ENCODE results near the gene XPC.

The XPC gene

DNA sequence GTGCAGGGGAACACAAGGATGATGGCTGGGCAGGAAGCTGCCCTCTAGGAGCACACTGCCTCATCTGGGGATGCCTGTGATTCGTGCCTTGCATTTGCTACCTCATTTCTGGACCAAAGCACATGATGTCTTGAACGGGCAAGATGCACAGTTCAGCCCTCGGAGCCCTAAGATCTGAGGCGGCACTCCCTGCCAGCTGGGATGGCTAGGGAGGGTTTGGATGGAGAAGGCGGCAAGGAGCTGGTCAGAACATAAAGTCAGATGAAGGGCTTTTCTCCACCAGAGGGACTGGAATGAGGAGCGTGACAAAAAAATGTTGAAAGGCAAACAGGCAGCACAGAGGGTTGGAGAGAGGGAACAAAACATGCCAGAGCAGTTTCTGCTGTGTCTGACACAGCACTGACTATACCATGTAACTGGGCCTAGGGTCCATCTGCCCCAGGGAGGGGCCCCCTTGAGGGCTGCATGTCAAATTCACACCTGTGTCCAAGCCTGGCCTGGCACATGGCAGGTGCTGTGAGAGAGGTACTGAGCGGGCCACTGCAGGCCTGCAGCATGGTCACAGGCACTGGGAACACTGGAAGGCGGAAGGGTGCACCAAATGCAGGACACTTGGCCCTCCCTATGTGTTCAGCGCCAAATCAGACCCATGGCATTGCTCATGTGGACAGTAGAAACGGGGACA is 31.9 kb downstream of the XPC start:
- DNase-seq, result no peak

DNA sequence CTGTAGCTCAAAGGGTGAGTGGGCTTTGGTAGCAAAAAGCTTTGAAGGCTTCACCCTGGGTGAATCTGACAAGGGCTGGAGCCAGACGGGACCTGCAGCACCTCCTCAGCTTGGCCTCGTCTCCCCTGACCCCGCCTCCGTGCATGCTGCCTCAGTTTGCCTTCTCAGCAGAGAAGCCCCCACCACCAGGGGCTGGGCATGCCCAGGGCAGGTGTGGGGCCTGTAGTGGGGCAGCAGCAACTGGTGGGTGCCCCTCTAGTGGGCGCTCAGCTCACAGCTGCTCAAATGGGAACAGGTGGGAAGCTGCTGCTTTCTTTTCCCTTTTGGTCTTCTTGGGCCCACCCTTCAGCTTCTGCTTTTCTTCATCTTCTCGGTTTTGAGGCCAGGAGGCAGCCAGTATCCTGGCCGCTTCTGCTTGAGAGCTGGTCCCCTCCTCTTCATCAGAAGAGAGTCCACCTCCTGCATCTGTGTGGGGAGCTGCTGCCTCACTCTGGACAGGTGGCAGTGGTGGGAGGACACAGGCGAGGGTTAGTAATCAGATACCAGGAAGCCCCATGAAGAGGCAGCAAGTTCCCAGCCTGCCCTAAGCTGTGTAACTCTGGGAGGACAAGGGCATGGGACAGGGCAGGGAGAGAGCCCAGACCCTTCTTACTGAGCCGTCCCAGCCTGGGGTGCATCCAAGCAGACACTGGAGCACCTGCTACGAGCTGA is 32.6 kb downstream of the XPC start:
- no peak for DNase-seq

DNA sequence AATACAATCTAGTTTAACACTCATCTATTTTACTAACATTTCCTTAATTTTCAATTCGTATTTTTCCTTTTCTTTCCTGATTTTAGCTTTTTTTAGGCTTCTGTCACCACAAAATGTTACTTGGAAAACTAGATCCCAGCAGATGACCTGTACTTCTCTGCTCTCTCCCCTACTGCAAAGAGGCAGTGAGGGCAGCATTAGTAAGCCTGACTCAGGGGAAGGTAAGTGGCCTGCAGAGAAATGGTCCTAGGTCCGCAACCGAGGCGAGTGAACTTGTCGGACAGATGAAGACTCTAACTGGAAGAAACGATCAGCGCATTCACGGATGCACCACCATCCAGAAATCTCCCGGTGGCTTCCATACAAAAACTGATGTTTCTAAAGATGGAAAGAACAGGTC is 33.2 kb downstream of the XPC start:
- DNase-seq, result no peak

DNA sequence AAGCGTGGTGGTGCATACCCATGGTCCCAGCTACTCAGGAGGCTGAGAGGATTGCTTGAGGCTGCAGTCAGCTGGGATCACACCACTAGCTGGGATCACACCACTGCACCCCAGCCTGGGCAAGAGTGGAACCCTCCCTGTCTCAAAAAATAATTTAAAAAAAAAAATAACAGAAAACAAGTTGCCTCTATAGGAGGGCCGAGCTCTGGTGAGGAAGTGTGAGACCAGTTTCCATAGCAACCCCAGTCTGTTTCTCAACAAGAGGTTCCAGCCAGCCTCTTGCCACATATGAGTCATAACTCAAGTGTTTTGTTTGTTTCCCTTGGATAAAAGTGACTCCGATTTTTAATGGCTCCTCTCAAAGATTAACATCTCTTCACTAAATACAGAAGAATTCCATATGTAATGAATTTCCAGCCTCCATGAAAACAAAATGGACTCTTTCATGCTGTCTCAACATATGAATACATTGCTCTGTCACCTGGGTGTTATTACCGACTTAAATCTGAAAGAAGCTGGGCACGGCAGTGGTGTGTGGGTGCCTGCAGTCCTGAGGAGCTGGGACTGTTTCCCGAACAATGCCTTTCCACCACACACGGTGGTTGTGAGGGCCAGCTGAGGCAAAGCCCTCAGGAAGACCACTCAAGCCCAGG is 33.9 kb downstream of the XPC start:
- DNase-seq, result peak in 1 of 2 donors; percentile 62

DNA sequence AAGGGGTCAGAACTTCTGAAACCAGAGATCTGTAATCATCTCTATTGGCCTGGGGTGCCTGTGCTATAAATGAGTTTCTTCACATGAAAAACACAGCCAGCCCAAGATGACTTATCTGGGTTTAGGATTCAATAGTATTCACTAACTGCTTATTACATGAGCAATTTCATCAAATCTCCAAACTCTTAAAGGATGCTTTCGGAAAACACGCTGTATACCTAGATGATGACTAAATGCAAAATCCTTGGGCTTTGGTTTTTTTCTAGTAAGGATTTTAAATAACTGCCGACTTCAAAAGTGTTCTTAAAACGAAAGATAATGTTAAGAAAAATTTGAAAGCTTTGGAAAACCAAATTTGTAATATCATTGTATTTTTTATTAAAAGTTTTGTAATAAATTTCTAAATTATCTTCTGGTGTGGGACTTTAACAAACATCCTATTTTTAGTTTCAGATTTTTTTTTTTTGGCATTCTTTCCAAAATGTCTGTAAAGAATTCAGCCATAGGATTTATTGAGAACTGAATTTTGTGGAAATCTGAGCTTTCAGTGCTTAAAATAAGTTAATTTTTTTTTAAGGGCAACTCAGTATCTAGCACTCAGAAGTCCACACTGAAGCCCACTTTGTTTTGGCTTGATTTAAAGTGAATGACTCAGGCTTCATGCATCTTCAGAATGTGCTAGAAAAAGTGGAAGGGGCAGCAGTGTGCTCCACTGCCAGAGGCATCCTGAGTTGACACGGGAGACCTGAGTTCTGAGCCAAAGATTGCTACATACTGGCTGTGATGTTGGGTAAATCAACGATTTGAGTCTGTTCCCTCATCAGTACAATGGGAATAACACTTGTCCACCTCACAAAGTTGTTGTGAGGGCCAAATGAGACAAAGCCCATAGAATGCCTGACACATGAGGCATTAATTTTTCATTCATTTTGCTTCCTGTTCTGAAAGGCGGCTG is 34.9 kb downstream of the XPC start:
- DNase-seq, result no peak

DNA sequence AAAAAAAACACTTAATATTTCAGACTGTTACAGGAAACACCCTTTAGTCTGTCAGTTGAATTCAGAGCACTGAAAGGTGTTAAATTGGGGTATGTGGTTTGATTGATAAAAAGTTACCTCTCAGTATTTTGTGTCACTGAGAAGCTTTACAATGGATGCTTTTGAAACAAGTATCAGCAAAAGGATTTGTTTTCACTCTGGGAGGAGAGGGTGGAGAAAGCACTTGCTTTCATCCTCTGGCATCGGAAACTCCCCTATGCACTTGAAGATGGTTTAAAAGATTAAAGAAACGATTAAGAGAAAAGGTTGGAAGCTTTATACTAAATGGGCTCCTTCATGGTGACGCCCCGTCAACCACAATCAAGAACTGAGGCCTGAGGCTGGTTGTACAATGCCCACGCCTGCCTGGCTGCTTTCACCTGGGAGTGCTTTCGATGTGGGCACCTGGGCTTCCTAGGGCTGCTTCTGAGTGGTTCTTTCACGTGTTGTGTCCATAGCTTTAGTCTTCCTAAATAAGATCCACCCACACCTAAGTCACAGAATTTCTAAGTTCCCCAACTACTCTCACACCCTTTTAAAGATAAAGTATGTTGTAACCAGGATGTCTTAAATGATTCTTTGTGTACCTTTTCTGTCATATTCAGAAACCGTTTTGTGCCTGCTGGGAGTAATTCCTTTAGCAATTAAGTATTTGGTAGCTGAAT is 35.7 kb downstream of the XPC start:
- no peak for DNase-seq

DNA sequence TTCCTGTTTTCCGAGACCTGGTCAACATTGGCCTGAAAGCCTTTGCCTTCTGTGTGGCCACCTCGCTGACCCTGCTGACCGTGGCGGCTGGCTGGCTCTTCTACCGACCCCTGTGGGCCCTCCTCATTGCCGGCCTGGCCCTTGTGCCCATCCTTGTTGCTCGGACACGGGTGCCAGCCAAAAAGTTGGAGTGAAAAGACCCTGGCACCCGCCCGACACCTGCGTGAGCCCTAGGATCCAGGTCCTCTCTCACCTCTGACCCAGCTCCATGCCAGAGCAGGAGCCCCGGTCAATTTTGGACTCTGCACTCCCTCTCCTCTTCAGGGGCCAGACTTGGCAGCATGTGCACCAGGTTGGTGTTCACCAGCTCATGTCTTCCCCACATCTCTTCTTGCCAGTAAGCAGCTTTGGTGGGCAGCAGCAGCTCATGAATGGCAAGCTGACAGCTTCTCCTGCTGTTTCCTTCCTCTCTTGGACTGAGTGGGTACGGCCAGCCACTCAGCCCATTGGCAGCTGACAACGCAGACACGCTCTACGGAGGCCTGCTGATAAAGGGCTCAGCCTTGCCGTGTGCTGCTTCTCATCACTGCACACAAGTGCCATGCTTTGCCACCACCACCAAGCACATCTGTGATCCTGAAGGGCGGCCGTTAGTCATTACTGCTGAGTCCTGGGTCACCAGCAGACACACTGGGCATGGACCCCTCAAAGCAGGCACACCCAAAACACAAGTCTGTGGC is 36.6 kb downstream of the XPC start:
- DNase-seq, result no peak

DNA sequence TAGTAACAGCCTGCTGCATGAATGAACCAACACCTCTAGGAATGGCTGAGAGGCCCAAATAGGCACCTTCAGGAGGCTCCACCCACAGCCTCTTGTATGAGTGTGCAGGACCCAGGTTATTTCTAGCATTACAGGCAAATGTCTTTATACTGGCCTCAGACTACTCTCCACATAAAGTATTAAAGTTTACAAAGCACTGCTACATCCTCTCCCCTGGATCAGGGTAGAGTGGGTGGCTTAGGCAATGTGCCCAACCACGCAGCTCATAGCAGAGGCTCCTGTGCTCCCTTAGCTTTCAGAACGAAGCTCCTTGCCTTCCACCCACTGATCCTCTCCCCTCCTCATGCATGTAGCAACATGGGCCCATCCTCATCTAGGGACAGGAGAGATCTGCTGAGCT is 37.3 kb downstream of the XPC start:
- DNase-seq, result no peak

DNA sequence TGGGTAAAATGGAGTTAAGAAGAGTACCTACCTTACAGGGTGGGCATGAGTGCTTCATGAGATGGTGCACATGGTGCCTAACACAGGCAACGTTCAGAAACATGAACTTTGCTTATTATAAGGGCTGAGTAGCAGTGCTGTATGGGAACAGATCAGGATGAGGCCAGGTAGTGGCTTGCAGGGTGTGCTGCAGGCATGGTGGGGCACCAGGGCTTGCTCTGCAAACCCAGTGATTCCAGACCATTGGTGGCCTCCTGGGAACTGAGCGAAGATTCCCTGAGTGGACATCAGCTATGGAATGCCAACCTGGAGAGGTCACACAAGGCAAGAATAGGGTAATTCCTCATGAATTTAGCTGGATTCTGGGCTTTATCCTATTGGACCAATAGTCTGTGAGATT is 37.7 kb downstream of the XPC start:
- DNase-seq, result no peak

DNA sequence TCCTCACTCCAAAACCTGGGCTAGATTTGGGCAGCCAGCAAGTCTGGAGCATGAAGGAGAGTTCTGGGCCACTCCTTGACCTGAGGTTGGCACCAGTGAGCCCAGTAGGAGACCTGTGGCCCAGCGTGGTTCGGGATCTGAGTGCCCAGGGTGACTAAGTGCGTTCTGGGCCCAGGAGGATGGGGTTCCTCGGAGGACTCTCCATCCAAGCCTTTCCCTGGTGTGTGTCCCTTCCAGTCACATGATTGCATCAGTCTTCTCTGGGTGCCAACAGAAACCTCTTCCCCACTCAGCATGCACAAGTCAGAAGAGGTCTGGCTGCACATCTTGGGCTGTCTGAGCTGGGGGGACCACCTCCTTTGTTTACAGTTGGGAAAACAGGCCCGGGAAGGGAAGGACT is 38.6 kb downstream of the XPC start:
- DNase-seq, result no peak

DNA sequence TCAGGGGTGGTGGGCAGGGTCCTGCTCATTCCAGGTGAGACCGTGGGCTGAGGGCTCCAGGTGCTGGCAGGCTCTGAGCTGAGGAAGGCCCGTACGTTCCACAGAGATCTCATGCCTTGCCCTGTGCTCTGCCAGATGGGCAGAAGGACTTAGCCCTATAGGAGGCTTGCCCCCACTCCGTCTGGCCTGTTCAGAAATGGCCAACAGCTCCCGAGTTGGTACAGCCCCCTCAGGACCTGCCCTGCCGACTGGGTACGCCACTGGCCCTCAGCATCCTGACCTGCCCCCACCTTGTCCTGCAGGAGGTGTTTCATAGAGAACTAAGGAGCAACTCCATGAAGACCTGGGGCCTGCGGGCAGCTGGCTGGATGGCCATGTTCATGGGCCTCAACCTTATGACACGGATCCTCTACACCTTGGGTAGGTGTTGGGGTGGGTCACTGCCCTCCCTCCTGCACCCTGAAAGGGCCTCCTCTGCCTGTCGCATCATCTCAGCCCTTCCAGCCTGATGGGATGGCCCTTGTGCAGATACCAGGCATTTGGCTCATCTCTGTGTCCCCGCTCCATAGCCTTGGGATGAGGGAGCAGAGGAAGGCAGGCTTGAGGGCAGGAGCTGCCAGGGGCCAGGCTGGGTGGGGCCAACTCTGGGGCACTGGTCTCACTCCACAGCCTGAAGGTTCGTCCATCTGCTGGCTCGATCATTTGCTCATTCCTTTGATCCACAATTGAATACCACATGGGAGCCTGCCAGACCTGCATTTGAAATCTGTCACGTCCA is 39.3 kb downstream of the XPC start:
- DNase-seq, result no peak

DNA sequence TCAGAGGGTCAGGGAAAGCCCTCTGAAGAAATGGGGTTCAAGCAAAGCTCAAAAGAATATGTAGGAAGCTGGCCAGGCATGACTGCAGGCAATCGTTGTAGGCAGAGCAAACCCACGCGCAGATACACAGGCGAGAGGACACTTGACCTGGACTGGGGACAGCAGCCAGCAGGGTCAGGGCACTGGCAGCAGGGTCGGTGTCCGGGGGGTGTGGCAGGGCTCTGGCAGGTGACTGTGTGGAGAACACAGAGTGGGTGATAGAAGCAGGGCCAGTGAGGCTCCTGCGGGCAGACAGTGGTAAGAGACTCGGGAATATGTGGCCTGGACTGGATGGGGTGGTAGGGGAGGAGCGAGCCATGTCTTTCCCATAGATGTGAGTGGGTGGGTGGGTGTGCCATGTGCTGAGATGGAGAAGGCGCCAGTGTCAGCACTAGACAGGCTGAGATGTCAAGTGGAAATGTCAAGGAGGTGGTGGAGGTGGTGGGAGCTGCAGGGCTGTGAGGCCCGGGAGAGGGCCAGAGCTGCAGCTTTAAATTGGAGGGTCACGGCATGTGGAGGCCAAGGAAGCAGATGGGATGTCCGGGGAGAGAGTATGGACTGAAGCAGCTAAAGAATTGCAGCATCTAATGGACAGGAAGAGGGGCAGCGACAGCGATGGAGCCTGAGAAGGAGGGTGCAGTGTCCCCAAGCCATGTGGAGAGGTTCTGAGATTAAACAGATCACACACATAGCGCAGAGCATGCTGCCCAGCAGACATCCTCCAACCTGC is 40.1 kb downstream of the XPC start:
- no peak for DNase-seq

DNA sequence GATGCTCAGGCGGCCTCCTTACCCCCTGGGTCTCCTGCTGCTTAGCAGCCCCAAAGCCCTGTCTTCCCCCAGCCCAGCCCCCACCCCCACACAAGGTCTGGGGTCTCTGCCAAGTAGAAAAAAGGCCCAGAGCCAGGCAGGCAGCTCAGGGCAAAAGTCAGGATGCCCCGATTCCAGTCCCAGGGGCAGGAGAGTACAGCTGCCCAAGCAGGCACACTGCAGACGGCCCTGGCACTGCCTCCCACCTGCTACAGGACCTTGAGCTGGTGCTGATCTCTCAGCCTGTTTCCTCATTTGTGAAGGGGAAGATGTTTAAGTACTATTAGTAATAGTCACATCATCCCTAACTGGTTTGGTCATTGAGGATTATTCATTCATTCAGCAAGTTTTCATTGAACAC is 41.0 kb downstream of the XPC start:
- DNase-seq, result no peak

DNA sequence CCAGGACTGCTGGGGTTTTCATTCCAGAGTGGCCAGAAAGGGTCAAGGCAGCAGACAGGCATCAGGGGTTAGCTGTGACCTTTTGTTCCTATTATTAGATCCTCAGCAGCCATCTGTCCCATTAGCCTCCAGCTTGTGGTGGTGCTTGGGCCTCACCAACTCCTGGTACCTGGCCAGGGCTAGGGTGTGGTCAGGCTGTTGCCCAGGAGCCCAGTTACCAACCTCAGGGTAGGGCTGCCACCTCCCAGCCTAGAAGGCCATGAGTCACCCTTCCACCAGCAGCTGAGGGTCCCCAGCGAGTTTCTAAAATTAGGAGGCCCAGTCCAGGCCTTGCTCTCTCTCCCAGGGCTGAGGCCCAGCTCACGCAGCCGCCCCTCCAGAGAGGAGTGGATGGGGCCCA is 41.4 kb downstream of the XPC start:
- DNase-seq, result no peak

DNA sequence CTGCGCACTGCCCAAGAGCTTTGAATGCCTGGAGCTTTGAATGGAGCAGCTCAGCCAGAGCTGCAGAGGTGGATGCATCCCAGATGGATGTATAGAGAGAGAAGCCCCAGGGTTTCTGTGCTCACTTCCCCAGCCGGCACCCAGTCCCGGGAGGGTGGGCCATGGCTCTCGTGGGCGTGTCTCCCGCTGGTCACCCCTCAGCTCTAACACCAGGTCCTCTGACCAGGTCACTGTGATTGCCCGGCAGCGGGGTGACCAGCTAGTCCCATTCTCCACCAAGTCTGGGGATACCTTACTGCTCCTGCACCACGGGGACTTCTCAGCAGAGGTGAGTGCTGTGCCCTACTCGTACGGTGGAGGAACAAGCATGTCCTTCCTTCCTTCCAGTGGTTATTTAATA is 42.8 kb downstream of the XPC start:
- no peak for DNase-seq

DNA sequence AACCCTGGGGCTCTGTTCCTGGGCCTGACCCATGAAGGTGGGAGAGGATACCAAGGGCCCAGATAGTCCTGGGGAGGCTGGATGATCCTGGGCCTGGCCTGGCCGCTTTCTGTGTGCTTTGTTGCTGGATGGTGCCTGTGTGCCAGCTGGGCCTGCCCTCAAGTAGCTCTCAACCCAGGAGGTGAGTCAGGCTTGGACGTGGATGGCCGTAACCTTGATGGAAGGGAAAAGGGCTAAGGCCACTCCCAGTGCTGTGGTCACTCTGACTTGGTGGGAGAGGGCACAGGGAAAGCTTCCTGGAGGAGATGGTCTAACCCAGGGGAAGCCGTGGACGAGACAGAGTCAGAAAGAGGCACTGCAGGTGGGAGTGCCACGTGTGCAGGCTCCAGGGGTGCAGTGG is 44.1 kb downstream of the XPC start:
- no peak for DNase-seq

DNA sequence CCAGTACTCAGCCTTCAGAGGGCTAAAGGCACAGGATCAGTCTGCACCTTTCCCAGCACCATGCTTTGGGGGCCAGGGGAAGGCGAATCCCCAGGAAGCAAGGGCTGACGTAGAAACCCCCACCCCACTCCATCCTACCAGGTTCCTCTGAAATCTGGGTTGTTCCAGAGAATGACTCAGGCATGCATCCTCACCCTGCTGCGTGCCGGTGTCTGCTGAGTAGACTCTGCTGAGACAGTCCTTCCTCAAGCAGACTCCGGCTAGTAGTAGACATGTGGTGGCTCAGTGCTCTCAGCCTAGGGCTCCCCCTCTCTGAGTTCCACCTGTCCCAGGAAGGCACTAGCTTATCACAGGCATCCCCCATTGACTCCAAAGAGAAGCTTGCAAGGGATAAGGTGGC is 44.5 kb downstream of the XPC start:
- no peak for DNase-seq

DNA sequence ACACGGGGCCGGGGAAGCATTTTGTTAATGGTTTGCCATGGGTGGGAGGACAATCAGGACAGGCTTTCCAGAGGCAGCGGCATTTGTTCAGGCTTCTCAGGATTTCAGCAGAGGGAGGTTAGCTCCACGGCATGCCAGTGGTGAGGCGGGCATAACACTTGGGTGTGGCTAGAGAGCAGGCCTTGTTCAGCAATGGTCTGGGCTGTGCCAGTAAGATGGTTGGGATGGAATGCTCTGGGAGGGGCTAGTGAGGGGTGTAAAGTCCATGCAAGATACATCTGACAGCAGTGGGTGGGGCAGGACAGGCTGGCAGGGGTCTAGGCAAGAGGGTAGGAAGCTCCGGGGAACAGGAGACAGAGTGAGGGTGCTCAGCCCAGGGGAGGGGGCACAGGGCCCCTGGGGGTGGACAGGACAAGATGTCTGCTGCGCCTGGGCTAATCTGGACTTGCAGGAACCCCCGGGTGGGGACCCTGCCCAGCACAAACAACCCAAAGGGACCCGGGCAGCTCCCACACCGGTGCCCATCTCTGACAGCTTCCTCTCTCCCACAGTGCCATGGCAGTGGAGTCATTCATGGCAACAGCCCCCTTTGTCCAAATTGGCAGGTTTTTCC is 45.1 kb downstream of the XPC start:
- DNase-seq, result no peak

DNA sequence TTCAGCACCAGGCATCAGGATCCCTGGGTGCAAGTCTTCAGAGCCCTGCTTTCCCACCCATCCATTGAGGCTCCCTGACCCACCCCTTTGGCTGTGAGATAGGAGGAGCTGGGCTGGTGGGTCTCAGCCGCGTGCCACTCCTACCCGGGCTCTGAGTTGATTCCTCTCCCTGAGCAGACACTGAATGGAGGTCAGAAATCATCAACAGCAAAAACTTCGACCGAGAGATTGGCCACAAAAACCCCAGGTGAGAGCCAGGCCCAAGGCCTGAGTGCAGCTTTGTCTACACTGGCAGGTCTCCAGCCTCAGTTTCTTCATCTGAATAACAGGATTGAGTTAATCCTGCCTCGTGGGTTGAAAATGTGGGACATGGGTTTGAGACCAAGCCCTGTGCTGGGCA is 45.7 kb downstream of the XPC start:
- DNase-seq, result no peak

DNA sequence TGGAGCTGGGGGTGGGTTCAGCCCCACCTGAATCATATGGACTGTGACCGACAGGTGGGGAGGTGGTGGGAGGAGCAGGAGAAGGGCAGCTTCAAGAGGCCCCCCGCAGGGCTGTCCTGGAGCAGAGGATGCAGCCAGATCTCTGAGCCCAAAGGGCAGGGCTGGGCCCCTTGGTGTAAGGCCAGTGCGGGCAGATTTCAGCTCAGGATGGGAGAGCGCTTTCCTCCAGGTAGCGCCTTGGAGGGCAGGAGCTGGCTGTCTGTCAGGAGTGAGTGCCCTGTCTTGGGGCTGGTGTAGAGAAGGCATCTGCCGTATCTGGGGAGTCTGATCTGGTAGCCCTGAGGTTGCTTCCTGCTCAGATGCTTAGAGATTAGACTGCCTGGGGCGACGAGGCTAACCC is 46.3 kb downstream of the XPC start:
- DNase-seq, result no peak
